AG04449 (cell line): ENCODE measurements around the gene SEMA3F.

Source experiments
- CTCF ChIA-PET: fragments of 350-600 bp; formaldehyde crosslinking; extraction: SDS; loops from one replicate; lab custom pipeline; 2021; ENCODE audit warnings: antibody characterized with exemption; lab: Yijun Ruan, JAX
- POLR2A ChIA-PET: fragments of 400-600, 350-600 bp; formaldehyde crosslinking; extraction: SDS; loops from one replicate; lab custom pipeline; 2020; ENCODE audit warnings: antibody characterized with exemption, inconsistent platforms; lab: Yijun Ruan, JAX
- DNase-seq: peaks from one replicate; pipeline ENCODE4 v3.0.0-alpha.2; 2010; ENCODE audit warnings: low read depth, low spot score
- H3K4me3 ChIP-seq: 2 replicates; pipeline ENCODE4 v1.5.1; 2011; ENCODE audit warnings: low read depth, mild to moderate bottlenecking, control low read depth, low read length
- CTCF ChIP-seq: IDR thresholded peaks from one replicate; pipeline ENCODE4 v1.5.1; 2011; ENCODE audit warnings: mild to moderate bottlenecking, moderate library complexity, low read length, control low read depth, inconsistent platforms; ENCODE audit not compliant: insufficient read depth; ENCODE audit errors: missing control alignments

The SEMA3F gene

DNA sequence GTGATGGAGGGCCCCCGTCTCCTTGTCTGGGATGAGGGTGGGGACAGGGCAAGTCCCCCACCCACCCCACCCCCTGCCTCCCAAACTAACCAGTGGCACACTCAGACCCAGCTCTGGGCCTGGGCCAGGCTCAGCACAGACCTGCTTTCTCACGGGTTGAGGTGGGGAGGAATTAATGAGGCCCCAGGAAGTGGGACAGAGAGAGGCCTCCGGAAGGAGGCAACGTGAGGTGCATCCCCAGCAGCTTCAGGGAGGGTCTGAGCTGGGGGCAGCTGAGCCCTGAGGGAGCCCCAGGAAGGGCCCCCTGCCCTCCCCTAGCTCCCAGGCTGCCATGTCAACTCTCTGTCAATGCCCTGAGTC lies 65.9 kb downstream of the SEMA3F start:
- H3K4me3 ChIP-seq = no peak overlapping the region
- no peak for TF ChIP-seq CTCF
- no peak for DNase-seq
- POLR2A ChIA-PET = no interaction called here
- CTCF ChIA-PET = interaction anchor here (1.1 to 47.4 kb wide), 5 partner anchors 9 to 100 kb away, joined by 3 to 1609 read pairs (median 365); partner anchors contain the start of genes GNAT1, LSMEM2, SEMA3B and SLC38A3

GRCh38 chr3:50221411-50222168 lies 66.5 kb downstream of the SEMA3F start:
- ChIA-PET CTCF (interaction anchor here (1.0 to 47.4 kb wide), 6 partner anchors 8 to 101 kb away, joined by 3 to 1609 read pairs (median 185); partner anchors contain the start of genes GNAT1, LSMEM2, SEMA3B and SLC38A3), POLR2A (no interaction called here)
- TF ChIP-seq CTCF = no peak
- no peak overlapping the region for H3K4me3 ChIP-seq
- DNase-seq = no peak

DNA sequence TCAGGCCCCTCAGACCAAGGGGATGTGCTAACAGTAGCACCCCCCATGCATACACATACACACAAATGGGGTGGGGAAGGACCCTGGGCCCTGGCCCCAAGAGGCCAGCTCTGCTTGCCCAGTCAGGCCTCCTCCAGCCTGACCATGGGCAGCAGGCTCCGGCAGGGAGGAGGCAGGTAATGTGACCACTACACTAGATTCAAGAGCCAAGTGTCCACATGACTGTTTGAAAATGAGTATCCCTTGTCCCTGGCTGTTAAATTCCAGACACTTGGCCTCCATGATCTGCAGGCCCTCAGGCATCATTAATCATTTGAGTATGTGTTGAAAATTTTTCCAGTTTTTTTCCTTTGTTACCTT lies 67.0 kb downstream of the SEMA3F start:
- no peak for TF ChIP-seq CTCF
- no peak overlapping the region for H3K4me3 ChIP-seq
- ChIA-PET POLR2A (no interaction called here), CTCF (interaction anchor here (1.0 to 47.4 kb wide), 5 partner anchors 14 to 101 kb away, joined by 3 to 1609 read pairs (median 365); partner anchors contain the start of genes GNAT1, LSMEM2, SEMA3B and SLC38A3)
- no peak for DNase-seq

- no peak overlapping the region for H3K4me3 ChIP-seq
- TF ChIP-seq CTCF = no peak
- no peak for DNase-seq
- CTCF ChIA-PET = interaction anchor here (1.0 to 47.4 kb wide), 8 partner anchors 9 to 103 kb away, joined by 3 to 1609 read pairs (median 36); partner anchors contain the start of genes GNAT1, LSMEM2, SEMA3B and SLC38A3
- POLR2A ChIA-PET = no interaction called here
Observed at GRCh38 chr3:50224639-50225038, 69.5 kb downstream of the SEMA3F start.

DNA sequence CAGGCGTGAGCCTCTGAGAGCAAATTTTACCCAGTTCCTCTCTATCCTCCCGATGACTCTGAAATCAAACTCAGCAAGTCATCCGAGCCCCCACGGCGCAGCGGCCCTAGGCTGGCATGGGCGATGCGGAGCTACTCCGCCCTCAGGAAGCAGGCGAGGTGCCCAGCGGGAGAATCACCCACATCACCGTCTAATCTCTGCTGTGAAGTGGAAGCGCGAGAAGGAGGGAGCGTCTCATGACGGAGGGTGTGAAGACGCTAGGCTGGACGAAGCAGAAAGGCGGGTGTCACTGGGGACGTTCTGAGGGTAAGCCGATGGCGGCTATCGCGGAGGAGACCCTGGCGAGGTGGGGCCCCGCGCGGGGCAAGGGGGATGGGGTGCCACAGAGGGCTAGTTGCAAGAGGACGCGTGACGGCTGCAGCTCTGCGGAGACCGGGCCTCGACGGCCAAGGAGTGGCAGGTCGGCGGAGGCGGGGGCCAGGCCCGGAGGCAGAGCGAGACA lies 71.8 kb downstream of the SEMA3F start:
- no peak for DNase-seq
- peak overlapping the region; percentile 80 for H3K4me3 ChIP-seq
- ChIA-PET CTCF (interaction anchor here (0.7 to 47.4 kb wide), 14 partner anchors 10 to 105 kb away, joined by 3 to 1609 read pairs (median 12); partner anchors contain the start of genes GNAI2, GNAT1, LSMEM2 and SEMA3B), POLR2A (interaction anchor here (0.6 to 1.1 kb wide), 5 partner anchors 20 to 97 kb away, joined by 3 to 4 read pairs (median 3); no protein-coding TSS in a partner anchor)
- no peak for TF ChIP-seq CTCF
